HG03280 (cell line): ENCODE results near the gene RTP3.
"Not testable (repeated sequence)": the region's sequence is repeated elsewhere in the genome, so short reads cannot be mapped to it uniquely, and the experiment has no call there.

Source experiments
- ATAC-seq: cut with Tn5 transposase; IDR thresholded peaks from one replicate; pipeline ENCODE4 v1.9.1; 2021; ENCODE audit warnings: mild to moderate bottlenecking, moderate library complexity; ENCODE audit not compliant: unreplicated experiment

Gene RTP3

GRCh38 chr3:46517016-46517783 is 19.4 kb downstream of the RTP3 start:
- ATAC-seq, result no peak

GRCh38 chr3:46517784-46518181 is 20.0 kb downstream of the RTP3 start:
- no peak for ATAC-seq

- no peak for ATAC-seq
These were observed 22.2 kb downstream of the RTP3 start for GRCh38 chr3:46519952-46520351.

GRCh38 chr3:46520531-46520930 is 22.8 kb downstream of the RTP3 start:
- no peak for ATAC-seq

- ATAC-seq, result no peak
These were observed 23.3 kb downstream of the RTP3 start for GRCh38 chr3:46521096-46521495.

- not testable (repeated sequence) for ATAC-seq
These were observed 24.4 kb downstream of the RTP3 start for GRCh38 chr3:46522201-46522600.

- no peak for ATAC-seq
These were observed 25.8 kb downstream of the RTP3 start for GRCh38 chr3:46523556-46523955.

- no peak for ATAC-seq
These were observed 26.2 kb downstream of the RTP3 start for GRCh38 chr3:46524008-46524407.

GRCh38 chr3:46524832-46525231 is 27.1 kb downstream of the RTP3 start:
- ATAC-seq, result no peak

GRCh38 chr3:46527239-46527638 is 29.5 kb downstream of the RTP3 start:
- no peak for ATAC-seq

- ATAC-seq, result no peak
These were observed 35.3 kb downstream of the RTP3 start for GRCh38 chr3:46533091-46533490.

- ATAC-seq, result no peak
These were observed 38.0 kb downstream of the RTP3 start for GRCh38 chr3:46535746-46536145.

- no peak for ATAC-seq
These were observed 39.0 kb downstream of the RTP3 start for GRCh38 chr3:46536758-46537157.

GRCh38 chr3:46537316-46537715 is 39.5 kb downstream of the RTP3 start:
- ATAC-seq, result no peak

- ATAC-seq, result no peak
These were observed 40.0 kb downstream of the RTP3 start for GRCh38 chr3:46537779-46538178.

GRCh38 chr3:46538425-46538802 is 40.6 kb downstream of the RTP3 start:
- not testable (repeated sequence) for ATAC-seq

GRCh38 chr3:46538803-46539442 is 41.1 kb downstream of the RTP3 start:
- peak; percentile 76 for ATAC-seq

GRCh38 chr3:46539443-46540005 is 41.7 kb downstream of the RTP3 start:
- ATAC-seq, result no peak

GRCh38 chr3:46540550-46540949 is 42.8 kb downstream of the RTP3 start:
- ATAC-seq, result no peak

- no peak for ATAC-seq
These were observed 44.1 kb downstream of the RTP3 start for GRCh38 chr3:46541835-46542234.

GRCh38 chr3:46542344-46542743 is 44.6 kb downstream of the RTP3 start:
- no peak for ATAC-seq

- no peak for ATAC-seq
These were observed 45.0 kb downstream of the RTP3 start for GRCh38 chr3:46542801-46543201.
